A204.1 (cell line): ENCODE data around the gene ABI1.

Experiments used
- FAIRE-seq: peaks from 2 replicates; lab custom pipeline; 2012; peaks lifted over from hg19 to GRCh38; lab: Jason Lieb, UNC

The ABI1 gene

GRCh38 chr10:26714415-26715136 lies 146.2 kb downstream of the ABI1 start:
- FAIRE-seq, result no peak

DNA sequence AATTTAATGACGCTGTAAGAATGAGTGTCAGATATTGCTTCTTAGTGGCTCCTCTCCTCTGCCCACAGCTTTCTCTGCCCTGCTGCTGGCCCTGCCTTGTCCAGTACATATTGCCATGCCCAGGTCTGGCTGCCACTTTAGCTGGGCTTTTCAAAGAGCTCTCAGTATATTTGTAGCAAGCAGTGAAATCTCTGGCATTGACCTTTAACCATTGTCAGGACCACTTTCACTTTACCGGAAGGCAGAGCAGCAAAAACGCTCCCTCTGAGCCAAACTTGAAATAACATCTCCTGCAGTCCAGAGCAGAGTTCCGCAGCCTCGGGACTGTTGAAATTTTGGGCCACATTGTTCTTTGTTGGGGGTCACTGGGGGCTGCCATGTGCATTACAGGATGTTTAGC lies 149.4 kb downstream of the ABI1 start:
- FAIRE-seq, result no peak

- no peak for FAIRE-seq
These were observed 153.8 kb downstream of the ABI1 start for GRCh38 chr10:26706936-26707335.

DNA sequence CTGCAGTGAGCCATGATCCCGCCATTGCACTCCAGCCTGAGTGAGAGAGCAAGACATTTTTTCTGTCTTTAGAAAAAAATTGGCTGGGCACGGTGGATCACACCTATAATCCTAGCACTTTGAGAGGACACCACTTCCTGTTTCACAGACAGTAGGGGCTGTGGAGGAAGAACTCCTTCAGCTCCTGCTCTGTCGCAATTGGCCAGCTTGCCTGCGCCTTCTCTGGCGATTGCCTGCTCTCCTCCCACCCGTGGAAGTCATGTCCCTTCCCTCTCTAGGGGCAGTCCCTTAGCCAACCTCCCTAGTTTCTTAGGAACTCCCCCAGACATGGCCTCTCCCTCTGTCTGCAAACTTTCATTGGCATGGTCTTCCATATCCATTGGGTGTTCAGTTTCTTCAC lies 154.6 kb downstream of the ABI1 start:
- FAIRE-seq, result no peak

DNA sequence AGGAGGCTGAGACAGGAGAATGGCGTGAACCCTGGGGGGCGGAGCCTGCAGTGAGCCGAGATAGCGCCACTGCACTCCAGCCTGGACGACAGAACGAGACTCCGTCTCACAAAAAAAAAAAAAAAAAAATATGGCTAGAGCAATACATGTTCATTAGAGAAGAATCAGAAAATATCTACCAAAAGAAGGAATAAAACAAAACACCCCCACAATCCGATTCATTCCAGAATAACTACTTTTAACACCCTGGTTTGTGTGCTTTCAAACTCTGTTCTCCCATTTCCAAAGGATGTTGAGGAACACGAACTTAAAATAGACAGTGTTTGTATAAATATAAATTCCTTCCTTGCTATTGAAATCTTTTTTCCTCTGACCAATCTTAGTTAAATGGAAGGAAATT lies 156.8 kb downstream of the ABI1 start:
- FAIRE-seq, result no peak

- no peak for FAIRE-seq
These were observed 157.7 kb downstream of the ABI1 start for GRCh38 chr10:26703096-26703495.

DNA sequence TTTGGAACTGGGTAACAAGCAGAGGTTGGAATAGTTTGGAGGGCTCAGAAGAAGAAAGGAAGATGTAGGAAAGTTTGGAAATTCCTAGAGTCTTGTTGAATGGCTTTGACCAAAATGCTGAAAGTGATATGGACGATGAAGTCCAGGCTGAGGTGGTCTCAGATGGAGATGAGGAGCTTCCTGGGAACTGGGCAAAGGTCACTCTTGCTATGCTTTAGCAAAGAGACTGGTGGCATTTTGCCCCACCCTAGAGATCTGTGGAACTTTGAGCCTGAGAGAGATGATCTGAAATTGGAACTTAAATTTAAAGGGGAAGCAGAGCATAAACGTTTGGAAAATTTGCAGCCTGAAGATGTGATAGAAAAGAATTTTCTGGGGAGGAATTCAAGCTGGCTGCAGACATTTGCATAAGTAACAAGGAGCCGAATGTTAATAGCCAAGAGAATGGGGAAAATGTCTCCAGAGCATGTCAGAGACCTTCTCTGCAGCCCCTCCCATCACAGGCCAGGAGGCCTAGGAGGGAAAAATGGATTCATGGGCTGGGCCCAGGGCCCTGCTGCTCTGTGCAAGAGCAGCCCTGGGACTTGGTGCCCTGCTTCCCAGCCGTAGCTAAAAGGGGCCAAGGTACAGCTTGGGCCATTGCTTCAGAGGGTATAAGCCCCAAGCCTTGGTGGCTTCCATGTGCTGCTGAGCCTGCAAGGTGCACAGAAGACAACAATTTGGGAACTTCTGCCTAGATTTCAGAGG lies 159.7 kb downstream of the ABI1 start:
- FAIRE-seq, result no peak

- no peak for FAIRE-seq
These were observed 161.1 kb downstream of the ABI1 start for GRCh38 chr10:26699631-26700030.

- FAIRE-seq, result no peak
These were observed 161.8 kb downstream of the ABI1 start for GRCh38 chr10:26698909-26699308.

GRCh38 chr10:26697922-26698608 lies 162.7 kb downstream of the ABI1 start:
- no peak for FAIRE-seq

GRCh38 chr10:26697163-26697921 lies 163.4 kb downstream of the ABI1 start, which contains the start of gene PDSS1:
Gene PDSS1, plus strand, starts transcription at chr10:26697701. Its CDS starts 11 bp downstream, at chr10:26697712.
- no peak for FAIRE-seq

DNA sequence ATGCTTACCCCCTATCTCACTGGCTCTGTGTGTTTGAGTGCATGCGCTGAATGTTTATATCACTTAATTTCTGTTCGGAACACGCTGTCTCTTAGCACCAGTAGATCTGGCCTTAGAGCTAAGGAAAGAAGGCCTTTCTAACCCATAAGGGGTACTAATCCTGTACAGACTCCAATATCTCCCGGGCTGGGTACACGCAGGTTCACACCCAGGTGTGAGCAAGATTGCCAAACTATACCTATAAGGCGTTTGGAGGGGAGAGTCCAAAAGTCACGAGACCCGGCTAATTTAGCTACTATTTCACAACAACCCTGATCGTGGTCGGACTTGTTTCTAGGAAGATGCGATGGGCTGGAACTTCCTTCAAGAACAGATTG lies 164.0 kb downstream of the ABI1 start:
- no peak for FAIRE-seq
